ENCODE measurements around the gene CHST11. TPM values are rescaled to one million over a fixed set of nuclear protein-coding genes. Genes with fewer than 3 reads are reported as not detected.

The CHST11 gene
- total and polyA plus RNA-seq, 9 of the 15 experiments (the other 6 are each of a cell fraction or from before 2014, with no cell fraction given) = 2.3 to 38.7 (median 15.0) TPM

DNA sequence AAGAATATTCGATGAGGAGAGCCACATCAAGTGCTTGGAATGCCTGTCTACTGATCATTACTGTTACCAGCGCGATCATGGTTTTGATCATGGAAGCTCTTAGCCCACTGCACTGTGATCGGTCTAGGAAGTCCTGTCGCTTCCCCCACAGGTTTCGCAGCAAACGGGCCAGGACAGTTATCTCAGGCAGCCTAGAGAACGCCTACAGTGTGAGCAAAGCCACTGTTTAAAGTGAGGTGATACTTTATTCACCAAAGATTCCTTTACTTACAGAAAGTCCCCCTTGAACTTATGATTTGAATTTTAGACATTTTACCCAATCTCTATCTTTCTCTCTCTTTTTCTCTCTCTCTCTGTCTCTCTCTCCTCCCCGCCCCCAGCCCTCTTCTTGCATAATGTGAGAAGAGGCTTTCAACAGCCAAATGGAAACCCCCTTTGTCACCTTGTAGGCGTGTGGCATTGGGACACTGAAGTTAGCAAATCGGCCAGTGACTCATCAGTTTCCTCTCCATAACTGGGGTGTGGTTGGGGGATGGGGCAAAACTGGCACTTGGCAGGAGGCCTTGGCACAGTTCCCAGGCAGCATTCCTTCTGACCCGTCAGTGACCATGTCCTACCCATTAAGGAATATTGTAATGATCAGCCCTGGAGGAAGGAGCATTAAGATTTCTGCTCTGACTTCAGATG, 214.8 kb downstream of the CHST11 start (continued):
- TF ChIP-seq, protein P1, sequence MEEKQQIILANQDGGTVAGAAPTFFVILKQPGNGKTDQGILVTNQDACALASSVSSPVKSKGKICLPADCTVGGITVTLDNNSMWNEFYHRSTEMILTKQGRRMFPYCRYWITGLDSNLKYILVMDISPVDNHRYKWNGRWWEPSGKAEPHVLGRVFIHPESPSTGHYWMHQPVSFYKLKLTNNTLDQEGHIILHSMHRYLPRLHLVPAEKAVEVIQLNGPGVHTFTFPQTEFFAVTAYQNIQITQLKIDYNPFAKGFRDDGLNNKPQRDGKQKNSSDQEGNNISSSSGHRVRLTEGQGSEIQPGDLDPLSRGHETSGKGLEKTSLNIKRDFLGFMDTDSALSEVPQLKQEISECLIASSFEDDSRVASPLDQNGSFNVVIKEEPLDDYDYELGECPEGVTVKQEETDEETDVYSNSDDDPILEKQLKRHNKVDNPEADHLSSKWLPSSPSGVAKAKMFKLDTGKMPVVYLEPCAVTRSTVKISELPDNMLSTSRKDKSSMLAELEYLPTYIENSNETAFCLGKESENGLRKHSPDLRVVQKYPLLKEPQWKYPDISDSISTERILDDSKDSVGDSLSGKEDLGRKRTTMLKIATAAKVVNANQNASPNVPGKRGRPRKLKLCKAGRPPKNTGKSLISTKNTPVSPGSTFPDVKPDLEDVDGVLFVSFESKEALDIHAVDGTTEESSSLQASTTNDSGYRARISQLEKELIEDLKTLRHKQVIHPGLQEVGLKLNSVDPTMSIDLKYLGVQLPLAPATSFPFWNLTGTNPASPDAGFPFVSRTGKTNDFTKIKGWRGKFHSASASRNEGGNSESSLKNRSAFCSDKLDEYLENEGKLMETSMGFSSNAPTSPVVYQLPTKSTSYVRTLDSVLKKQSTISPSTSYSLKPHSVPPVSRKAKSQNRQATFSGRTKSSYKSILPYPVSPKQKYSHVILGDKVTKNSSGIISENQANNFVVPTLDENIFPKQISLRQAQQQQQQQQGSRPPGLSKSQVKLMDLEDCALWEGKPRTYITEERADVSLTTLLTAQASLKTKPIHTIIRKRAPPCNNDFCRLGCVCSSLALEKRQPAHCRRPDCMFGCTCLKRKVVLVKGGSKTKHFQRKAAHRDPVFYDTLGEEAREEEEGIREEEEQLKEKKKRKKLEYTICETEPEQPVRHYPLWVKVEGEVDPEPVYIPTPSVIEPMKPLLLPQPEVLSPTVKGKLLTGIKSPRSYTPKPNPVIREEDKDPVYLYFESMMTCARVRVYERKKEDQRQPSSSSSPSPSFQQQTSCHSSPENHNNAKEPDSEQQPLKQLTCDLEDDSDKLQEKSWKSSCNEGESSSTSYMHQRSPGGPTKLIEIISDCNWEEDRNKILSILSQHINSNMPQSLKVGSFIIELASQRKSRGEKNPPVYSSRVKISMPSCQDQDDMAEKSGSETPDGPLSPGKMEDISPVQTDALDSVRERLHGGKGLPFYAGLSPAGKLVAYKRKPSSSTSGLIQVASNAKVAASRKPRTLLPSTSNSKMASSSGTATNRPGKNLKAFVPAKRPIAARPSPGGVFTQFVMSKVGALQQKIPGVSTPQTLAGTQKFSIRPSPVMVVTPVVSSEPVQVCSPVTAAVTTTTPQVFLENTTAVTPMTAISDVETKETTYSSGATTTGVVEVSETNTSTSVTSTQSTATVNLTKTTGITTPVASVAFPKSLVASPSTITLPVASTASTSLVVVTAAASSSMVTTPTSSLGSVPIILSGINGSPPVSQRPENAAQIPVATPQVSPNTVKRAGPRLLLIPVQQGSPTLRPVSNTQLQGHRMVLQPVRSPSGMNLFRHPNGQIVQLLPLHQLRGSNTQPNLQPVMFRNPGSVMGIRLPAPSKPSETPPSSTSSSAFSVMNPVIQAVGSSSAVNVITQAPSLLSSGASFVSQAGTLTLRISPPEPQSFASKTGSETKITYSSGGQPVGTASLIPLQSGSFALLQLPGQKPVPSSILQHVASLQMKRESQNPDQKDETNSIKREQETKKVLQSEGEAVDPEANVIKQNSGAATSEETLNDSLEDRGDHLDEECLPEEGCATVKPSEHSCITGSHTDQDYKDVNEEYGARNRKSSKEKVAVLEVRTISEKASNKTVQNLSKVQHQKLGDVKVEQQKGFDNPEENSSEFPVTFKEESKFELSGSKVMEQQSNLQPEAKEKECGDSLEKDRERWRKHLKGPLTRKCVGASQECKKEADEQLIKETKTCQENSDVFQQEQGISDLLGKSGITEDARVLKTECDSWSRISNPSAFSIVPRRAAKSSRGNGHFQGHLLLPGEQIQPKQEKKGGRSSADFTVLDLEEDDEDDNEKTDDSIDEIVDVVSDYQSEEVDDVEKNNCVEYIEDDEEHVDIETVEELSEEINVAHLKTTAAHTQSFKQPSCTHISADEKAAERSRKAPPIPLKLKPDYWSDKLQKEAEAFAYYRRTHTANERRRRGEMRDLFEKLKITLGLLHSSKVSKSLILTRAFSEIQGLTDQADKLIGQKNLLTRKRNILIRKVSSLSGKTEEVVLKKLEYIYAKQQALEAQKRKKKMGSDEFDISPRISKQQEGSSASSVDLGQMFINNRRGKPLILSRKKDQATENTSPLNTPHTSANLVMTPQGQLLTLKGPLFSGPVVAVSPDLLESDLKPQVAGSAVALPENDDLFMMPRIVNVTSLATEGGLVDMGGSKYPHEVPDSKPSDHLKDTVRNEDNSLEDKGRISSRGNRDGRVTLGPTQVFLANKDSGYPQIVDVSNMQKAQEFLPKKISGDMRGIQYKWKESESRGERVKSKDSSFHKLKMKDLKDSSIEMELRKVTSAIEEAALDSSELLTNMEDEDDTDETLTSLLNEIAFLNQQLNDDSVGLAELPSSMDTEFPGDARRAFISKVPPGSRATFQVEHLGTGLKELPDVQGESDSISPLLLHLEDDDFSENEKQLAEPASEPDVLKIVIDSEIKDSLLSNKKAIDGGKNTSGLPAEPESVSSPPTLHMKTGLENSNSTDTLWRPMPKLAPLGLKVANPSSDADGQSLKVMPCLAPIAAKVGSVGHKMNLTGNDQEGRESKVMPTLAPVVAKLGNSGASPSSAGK (IDR thresholded peaks at IDR 0.05) = no peak
- TF ChIP-seq, protein P2, sequence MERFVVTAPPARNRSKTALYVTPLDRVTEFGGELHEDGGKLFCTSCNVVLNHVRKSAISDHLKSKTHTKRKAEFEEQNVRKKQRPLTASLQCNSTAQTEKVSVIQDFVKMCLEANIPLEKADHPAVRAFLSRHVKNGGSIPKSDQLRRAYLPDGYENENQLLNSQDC (CRISPR knock-in tag; IDR thresholded peaks at IDR 0.05) = no peak
- TF ChIP-seq ZNF41 (CRISPR knock-in tag; conservative IDR thresholded peaks at IDR 0.05) = no peak
- no peak for TF ChIP-seq SP2 (IDR thresholded peaks at IDR 0.05; ENCODE audit: extremely low read depth, low read depth, low read length, poor library complexity, severe bottlenecking)
- no peak for TF ChIP-seq ZBTB8A (IDR thresholded peaks at IDR 0.05; ENCODE audit: partially characterized antibody)
- TF ChIP-seq CEBPG (CRISPR knock-in tag; IDR thresholded peaks at IDR 0.05) = peak; percentile 69; the same call in 1 of the 2 replicates
- TF ChIP-seq CEBPG (tag; conservative IDR thresholded peaks at IDR 0.05 in 1 of 2, IDR thresholded peaks at IDR 0.05 in 1 of 2) = peak; percentile 77 to 93
- TF ChIP-seq ZBTB1 (CRISPR knock-in tag; IDR thresholded peaks at IDR 0.05; ENCODE audit: borderline replicate concordance, low read depth) = no peak
- TF ChIP-seq, protein P3, sequence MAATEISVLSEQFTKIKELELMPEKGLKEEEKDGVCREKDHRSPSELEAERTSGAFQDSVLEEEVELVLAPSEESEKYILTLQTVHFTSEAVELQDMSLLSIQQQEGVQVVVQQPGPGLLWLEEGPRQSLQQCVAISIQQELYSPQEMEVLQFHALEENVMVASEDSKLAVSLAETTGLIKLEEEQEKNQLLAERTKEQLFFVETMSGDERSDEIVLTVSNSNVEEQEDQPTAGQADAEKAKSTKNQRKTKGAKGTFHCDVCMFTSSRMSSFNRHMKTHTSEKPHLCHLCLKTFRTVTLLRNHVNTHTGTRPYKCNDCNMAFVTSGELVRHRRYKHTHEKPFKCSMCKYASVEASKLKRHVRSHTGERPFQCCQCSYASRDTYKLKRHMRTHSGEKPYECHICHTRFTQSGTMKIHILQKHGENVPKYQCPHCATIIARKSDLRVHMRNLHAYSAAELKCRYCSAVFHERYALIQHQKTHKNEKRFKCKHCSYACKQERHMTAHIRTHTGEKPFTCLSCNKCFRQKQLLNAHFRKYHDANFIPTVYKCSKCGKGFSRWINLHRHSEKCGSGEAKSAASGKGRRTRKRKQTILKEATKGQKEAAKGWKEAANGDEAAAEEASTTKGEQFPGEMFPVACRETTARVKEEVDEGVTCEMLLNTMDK (IDR thresholded peaks at IDR 0.05; ENCODE audit: borderline replicate concordance, insufficient read depth, low read depth, low read length, poor library complexity, severe bottlenecking) = no peak
- TF ChIP-seq, protein P4, sequence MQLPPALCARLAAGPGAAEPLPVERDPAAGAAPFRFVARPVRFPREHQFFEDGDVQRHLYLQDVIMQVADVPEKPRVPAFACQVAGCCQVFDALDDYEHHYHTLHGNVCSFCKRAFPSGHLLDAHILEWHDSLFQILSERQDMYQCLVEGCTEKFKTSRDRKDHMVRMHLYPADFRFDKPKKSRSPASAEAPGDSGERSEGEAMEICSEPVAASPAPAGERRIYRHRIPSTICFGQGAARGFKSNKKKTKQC (CRISPR knock-in tag; IDR thresholded peaks at IDR 0.05) = no peak
- no peak for TF ChIP-seq ZNF551 (CRISPR knock-in tag; IDR thresholded peaks at IDR 0.05)
- TF ChIP-seq TARDBP (IDR thresholded peaks at IDR 0.05) = no peak
